ENCODE measurements around the gene POLRMT. TPM values are rescaled to one million over a fixed set of nuclear protein-coding genes. Genes with fewer than 3 reads are reported as not detected.

POLRMT gene
- total RNA-seq, 1 donor from 2014 or later = 58.2 TPM

- peaks cover 6% of the 10 kb centered on the region for H3K4me1 Mint-ChIP-seq
- TF ChIP-seq CTCF (IDR thresholded peaks at IDR 0.05) = no peak
- no peak for DNase-seq
- H3K9me3 Mint-ChIP-seq = no peaks in the 10 kb centered on the region
- H3K36me3 Mint-ChIP-seq (ENCODE audit: low read depth) = peaks cover 42% of the 10 kb centered on the region
- no peak for ATAC-seq (ENCODE audit: low read depth)
- H3K4me3 Mint-ChIP-seq = no peak overlapping the region
- peaks cover 3% of the 10 kb centered on the region for H3K27me3 Mint-ChIP-seq
- no peak overlapping the region for H3K27ac Mint-ChIP-seq
- intact Hi-C loops (cut with micrococcal nuclease) = loop anchor here (10.0 kb wide), 1 partner anchor 45 kb away; the partner anchor contains the start of gene RNF126
- ChIA-PET POLR2A (no interaction called here), CTCF (no interaction called here)
These were observed 13.9 kb downstream of the POLRMT start for GRCh38 chr19:619286-620002.

- H3K4me3 Mint-ChIP-seq = no peak overlapping the region
- peaks cover 6% of the 10 kb centered on the region for H3K4me1 Mint-ChIP-seq
- peaks cover 3% of the 10 kb centered on the region for H3K27me3 Mint-ChIP-seq
- POLR2A ChIA-PET = no interaction called here
- no peak overlapping the region for H3K27ac Mint-ChIP-seq
- intact Hi-C loops (cut with micrococcal nuclease) = loop anchor here (10.0 kb wide), 1 partner anchor 46 kb away; the partner anchor contains the start of gene RNF126
- TF ChIP-seq CTCF (IDR thresholded peaks at IDR 0.05) = no peak
- H3K9me3 Mint-ChIP-seq = no peaks in the 10 kb centered on the region
- ATAC-seq (ENCODE audit: low read depth) (no peak), DNase-seq (no peak)
- CTCF ChIA-PET = no interaction called here
- peaks cover 37% of the 10 kb centered on the region for H3K36me3 Mint-ChIP-seq (ENCODE audit: low read depth)
These were observed 14.6 kb downstream of the POLRMT start for GRCh38 chr19:618674-619285.

- Mint-ChIP-seq H3K27ac (no peak overlapping the region), H3K4me3 (no peak overlapping the region), H3K4me1 (peaks cover 6% of the 10 kb centered on the region), H3K36me3 (ENCODE audit: low read depth) (peaks cover 33% of the 10 kb centered on the region), H3K9me3 (no peaks in the 10 kb centered on the region), H3K27me3 (peaks cover 3% of the 10 kb centered on the region)
- DNase-seq = no peak
- intact Hi-C loops (cut with micrococcal nuclease) = loop anchor here (10.0 kb wide), 1 partner anchor 47 kb away; the partner anchor contains the start of gene RNF126
- CTCF ChIA-PET = no interaction called here
- TF ChIP-seq CTCF (IDR thresholded peaks at IDR 0.05) = no peak
- POLR2A ChIA-PET = no interaction called here
- no peak for ATAC-seq (ENCODE audit: low read depth)
These were observed 15.1 kb downstream of the POLRMT start for GRCh38 chr19:618247-618619.

GRCh38 chr19:617551-618246 is 15.6 kb downstream of the POLRMT start:
- CTCF ChIA-PET = no interaction called here
- POLR2A ChIA-PET = no interaction called here

More at GRCh38 chr19:617551-618246, 15.6 kb downstream of the POLRMT start:
- no peak for TF ChIP-seq CTCF (IDR thresholded peaks at IDR 0.05)
- H3K27me3 Mint-ChIP-seq = peaks cover 3% of the 10 kb centered on the region
- no peak overlapping the region for H3K27ac Mint-ChIP-seq
- intact Hi-C loops (cut with micrococcal nuclease) = loop anchor here (10.0 kb wide), 1 partner anchor 47 kb away; the partner anchor contains the start of gene RNF126
- H3K36me3 Mint-ChIP-seq (ENCODE audit: low read depth) = peaks cover 29% of the 10 kb centered on the region
- ATAC-seq (ENCODE audit: low read depth) (no peak), DNase-seq (no peak)
- H3K4me3 Mint-ChIP-seq = no peak overlapping the region
- H3K9me3 Mint-ChIP-seq = no peaks in the 10 kb centered on the region
- peaks cover 6% of the 10 kb centered on the region for H3K4me1 Mint-ChIP-seq
